HCT116 (cell line): Measurements from ENCODE around the gene NR2F2. TPM values are rescaled to one million over a fixed set of nuclear protein-coding genes. Genes with fewer than 3 reads are reported as not detected.
A peak's percentile ranks its signal among the peaks of the same experiment; 100 is the strongest.

Source experiments
- ATAC-seq: fragments of 200-7000 bp; cut with Tn5 transposase; 2 replicates; pipeline ENCODE4 v1.9.1; 2020; ENCODE audit warnings: mild to moderate bottlenecking, moderate library complexity
- BruUV-seq: library from RNA; stranded (reverse); fragments of 400-500 nt; replicated peaks from 2 replicates; lab custom pipeline; 2021; lab: Mats Ljungman, UMichigan
- CTCF ChIA-PET: fragments of 300-600 bp; sonication (Branson Sonifier 250); formaldehyde crosslinking; loops from one replicate; lab custom pipeline; 2021; ENCODE audit warnings: antibody characterized with exemption; lab: Charles Lee
- POLR2A ChIA-PET: fragments of 300-600, 350-600 bp; sonication (Branson Sonifier 250); formaldehyde crosslinking; loops from one replicate; lab custom pipeline; 2021; ENCODE audit warnings: antibody characterized with exemption; lab: Charles Lee
- RAD21 ChIA-PET, 2 experiments: fragments of 300-600 bp; sonication (Branson Sonifier 250); formaldehyde crosslinking; loops; one replicate each; lab custom pipeline; 2023; ENCODE audit warnings: low total read pairs in 2 of 2; ENCODE audit not compliant: uncharacterized antibody in 2 of 2, unreplicated experiment in 2 of 2, low non-redundant PET in 1 of 2; lab: Charles Lee
- DNase-seq: peaks from one replicate; pipeline ENCODE4 v3.0.0-alpha.2; 2010; ENCODE audit warnings: low read depth, low spot score
- H2AFZ ChIP-seq: fragments of 200-600 bp; shearing (Covaris generic), sonication (generic); 2 replicates; pipeline ENCODE4 v1.6.1; 2017; ENCODE audit warnings: low read depth, mixed run types, mixed read lengths, antibody characterized with exemption, low read length; ENCODE audit not compliant: poor library complexity, severe bottlenecking
- H3K27ac ChIP-seq: 2 replicates; pipeline ENCODE4 v1.5.1; 2012; ENCODE audit warnings: low read depth, low read length
- H3K27me3 ChIP-seq: fragments of 200-600 bp; sonication (generic); 2 replicates; pipeline ENCODE4 v1.6.1; 2016; ENCODE audit warnings: mixed run types, low read length, mixed read lengths; ENCODE audit not compliant: insufficient read depth
- H3K36me3 ChIP-seq, 2 experiments: fragments of 200-500 bp in 1 of 2; fragments of 200-600 bp in 1 of 2; sonication (Bioruptor generic) in 1 of 2; sonication (generic) in 1 of 2; 2 replicates each; pipeline versions ENCODE4 v1.5.1 to v1.6.1; 2014 to 2016; ENCODE audit warnings: low read length in 2 of 2, inconsistent platforms in 1 of 2, mixed read lengths in 1 of 2, mixed run types in 1 of 2; ENCODE audit not compliant: insufficient read depth in 2 of 2, control insufficient read depth in 1 of 2
- H3K4me1 ChIP-seq, 2 experiments: fragments of 200-600 bp in 1 of 2; sonication (generic) in 1 of 2; 2 replicates each; pipeline versions ENCODE4 v1.5.1 to v1.6.1; 2012 to 2017; ENCODE audit warnings: low read length in 2 of 2, inconsistent platforms in 1 of 2, mild to moderate bottlenecking in 1 of 2, mixed read lengths in 1 of 2, mixed run types in 1 of 2, moderate library complexity in 1 of 2; ENCODE audit not compliant: insufficient read depth in 2 of 2, control insufficient read depth in 1 of 2
- H3K4me2 ChIP-seq: fragments of 200-600 bp; sonication (generic); 2 replicates; pipeline ENCODE4 v1.6.1; 2017; ENCODE audit warnings: mixed run types, low read length, mixed read lengths
- H3K4me3 ChIP-seq, 2 experiments: fragments of 200-600 bp in 1 of 2; sonication (generic) in 1 of 2; replicated peaks in 1 of 2; 2 replicates each; pipeline ENCODE4 v1.5.1; 2011 to 2016; ENCODE audit warnings: low read length in 2 of 2, control low read depth in 1 of 2, low read depth in 1 of 2, mild to moderate bottlenecking in 1 of 2, mixed read lengths in 1 of 2, mixed run types in 1 of 2
- H3K79me2 ChIP-seq: fragments of 200-600 bp; sonication (generic); 2 replicates; pipeline ENCODE4 v1.6.1; 2017; ENCODE audit warnings: mild to moderate bottlenecking, mixed run types, low read length, moderate library complexity, mixed read lengths; ENCODE audit not compliant: insufficient read depth
- H3K9ac ChIP-seq: fragments of 200-600 bp; sonication (generic); 2 replicates; pipeline ENCODE4 v1.6.1; 2016; ENCODE audit warnings: low read length, mixed read lengths
- H3K9me2 ChIP-seq: fragments of 200-600 bp; sonication (generic), shearing (Covaris generic); 2 replicates; pipeline ENCODE4 v1.6.1; 2017; ENCODE audit warnings: mixed run types, mild to moderate bottlenecking, moderate library complexity; ENCODE audit not compliant: insufficient read depth
- H3K9me3 ChIP-seq, 2 experiments: fragments of 200-500 bp in 1 of 2; fragments of 200-600 bp in 1 of 2; sonication (Bioruptor generic) in 1 of 2; sonication (generic) in 1 of 2; 2 replicates each; pipeline ENCODE4 v1.6.1; 2014 to 2017; ENCODE audit warnings: low read length in 2 of 2, mixed read lengths in 2 of 2, inconsistent platforms in 1 of 2, low read depth in 1 of 2, mild to moderate bottlenecking in 1 of 2, mixed run types in 1 of 2, moderate library complexity in 1 of 2; ENCODE audit not compliant: control insufficient read depth in 1 of 2, insufficient read depth in 1 of 2
- H4K20me1 ChIP-seq: fragments of 200-600 bp; sonication (generic), shearing (Covaris generic); 2 replicates; pipeline ENCODE4 v1.6.1; 2017; ENCODE audit warnings: mixed run types, mild to moderate bottlenecking, moderate library complexity; ENCODE audit not compliant: insufficient read depth
- CTCF ChIP-seq, 3 experiments: fragments of 200-600 bp in 1 of 3; sonication (generic) in 1 of 3; IDR thresholded peaks in 2 of 3; conservative IDR thresholded peaks in 1 of 3; 2 replicates each; pipeline ENCODE4 v1.5.1; 2012 to 2017; ENCODE audit warnings: low read depth in 2 of 3, low read length in 2 of 3, antibody characterized with exemption in 1 of 3, borderline replicate concordance in 1 of 3, control low read depth in 1 of 3, mild to moderate bottlenecking in 1 of 3, mixed read lengths in 1 of 3, mixed run types in 1 of 3, moderate library complexity in 1 of 3; ENCODE audit not compliant: insufficient read depth in 1 of 3
- EZH2phosphoT487 ChIP-seq: fragments of 200-600 bp; IDR thresholded peaks from 2 replicates; pipeline ENCODE4 v1.6.1; 2018; ENCODE audit warnings: antibody characterized with exemption, borderline replicate concordance
- FOSL1 ChIP-seq: IDR thresholded peaks from 2 replicates; pipeline ENCODE4 v1.6.1; 2012; ENCODE audit warnings: low read depth
- SP1 ChIP-seq: IDR thresholded peaks from 2 replicates; pipeline ENCODE4 v1.6.1; 2012; ENCODE audit warnings: low read depth
- ZNF274 ChIP-seq: fragments of 200-500 bp; sonication (Bioruptor generic); IDR thresholded peaks from 2 replicates; pipeline ENCODE4 v1.6.1; 2014; ENCODE audit warnings: mild to moderate bottlenecking, low read depth, low read length, inconsistent platforms
- intact Hi-C: fragments of 100-400 bp; cut with micrococcal nuclease; formaldehyde crosslinking; loops from 2 replicates; pipeline ENCODE4 v1.10.0; 2022
- total RNA-seq: library from RNA; stranded (reverse); gene quantifications from one replicate; pipeline ENCODE4 v1.2.1, GENCODE V29; 2021; ENCODE audit not compliant: unreplicated experiment

The NR2F2 gene
- total RNA-seq, 1 experiment from 2014 or later = 61.4 TPM

GRCh38 chr15:96328181-96328876, 2.2 kb upstream of the NR2F2 start:
- ChIA-PET POLR2A (interaction anchor here (0.7 kb wide), 1 partner anchor 8 kb away, joined by 3 read pairs; no protein-coding TSS in a partner anchor), RAD21 (interaction anchor here in 1 of 2 experiments (1.5 kb wide), 1 partner anchor 55 kb away, joined by 5 read pairs; no protein-coding TSS in a partner anchor), CTCF (interaction anchor here (0.7 to 1.5 kb wide), 8 partner anchors 8 to 1955 kb away, joined by 3 to 10 read pairs (median 4); no protein-coding TSS in a partner anchor)
- DNase-seq = no peak
- Histone ChIP-seq H3K79me2 (peaks cover 88% of the 10 kb centered on the region), H3K4me1 (peaks cover 36 to 49% of the 10 kb centered on the region in 2 experiments), H3K27ac (peak overlapping the region; percentile 67; the same call in 1 of the 2 replicates), H3K9ac (peak overlapping the region; percentile 72), H3K36me3 (no peaks in the 10 kb centered on the region), H3K27me3 (no peaks in the 10 kb centered on the region), H3K9me2 (no peaks in the 10 kb centered on the region), H4K20me1 (no peaks in the 10 kb centered on the region), H3K4me3 (peak overlapping the region; percentile 7 to 89; a peak in 3 of 4 replicates), H2AFZ (no peak overlapping the region), H3K4me2 (peak overlapping the region; percentile 94), H3K9me3 (no peaks in the 10 kb centered on the region)
- intact Hi-C loops = loop anchor here (5.0 kb wide), 4 partner anchors 276 to 1071 kb away; no protein-coding TSS in a partner anchor
- BruUV-seq = no TSS peak
- no peak for ATAC-seq
- 0 out of 2 replicates have a peak, but pooled peaks have one; percentile 7 for TF ChIP-seq SP1
- TF ChIP-seq FOSL1 = no peak
- no peak for TF ChIP-seq EZH2phosphoT487
- TF ChIP-seq ZNF274 = no peak
- TF ChIP-seq CTCF (IDR thresholded peaks at IDR 0.05 in 2 of 3, conservative IDR thresholded peaks at IDR 0.05 in 1 of 3; ENCODE audit: borderline replicate concordance in 1 of 3, insufficient read depth in 1 of 3, low read depth in 2 of 3, low read length in 2 of 3) = no peak
